ENCODE results near the gene RSPH6A.

Gene RSPH6A

GRCh38 chr19:45798995-45799517 lies 16.1 kb downstream of the RSPH6A start (continued):
- TF ChIP-seq ZNF335 (tag by site-specific recombination; conservative IDR thresholded peaks at IDR 0.05) (peak; percentile 75), ZNF664 (tag by site-specific recombination; IDR thresholded peaks at IDR 0.05) (no peak), ZNF596 (tag by site-specific recombination; IDR thresholded peaks at IDR 0.05) (no peak), ZNF513 (tag by site-specific recombination; IDR thresholded peaks at IDR 0.05) (no peak), MEIS1 (CRISPR knock-in tag; IDR thresholded peaks at IDR 0.05; ENCODE audit: borderline replicate concordance) (no peak), ZNF785 (tag by site-specific recombination; IDR thresholded peaks at IDR 0.05) (no peak), ZNF18 (tag by site-specific recombination; IDR thresholded peaks at IDR 0.05) (0 out of 2 replicates have a peak, but pooled peaks have one; percentile 52), GLI4 (tag by site-specific recombination; IDR thresholded peaks at IDR 0.05) (no peak), ZNF350 (tag by site-specific recombination; IDR thresholded peaks at IDR 0.05) (no peak), ZNF626 (tag by site-specific recombination; IDR thresholded peaks at IDR 0.05) (no peak), ZFHX2 (tag by site-specific recombination; conservative IDR thresholded peaks at IDR 0.05) (peak; percentile 99), ZNF645 (tag by site-specific recombination; IDR thresholded peaks at IDR 0.05) (no peak), ZNF518A (tag by site-specific recombination; conservative IDR thresholded peaks at IDR 0.05; ENCODE audit: low read depth) (no peak), ZNF610 (tag by site-specific recombination; IDR thresholded peaks at IDR 0.05; ENCODE audit: borderline replicate concordance) (no peak), ZNF501 (tag by site-specific recombination; IDR thresholded peaks at IDR 0.05) (no peak), ZNF19 (tag by site-specific recombination; IDR thresholded peaks at IDR 0.05; ENCODE audit: low read depth) (no peak), FEZF1 (tag by site-specific recombination; IDR thresholded peaks at IDR 0.05) (no peak), SP3 (tag by site-specific recombination; IDR thresholded peaks at IDR 0.05) (no peak), ZBTB20 (tag by site-specific recombination; IDR thresholded peaks at IDR 0.05) (peak; percentile 74; the same call in 1 of the 2 replicates), ZNF549 (tag by site-specific recombination; IDR thresholded peaks at IDR 0.05) (no peak), ZNF24 (tag by site-specific recombination; IDR thresholded peaks at IDR 0.05) (no peak), ZNF692 (tag by site-specific recombination; IDR thresholded peaks at IDR 0.05) (no peak), YY2 (tag by site-specific recombination; IDR thresholded peaks at IDR 0.05) (no peak), ZNF214 (tag by site-specific recombination; IDR thresholded peaks at IDR 0.05; ENCODE audit: borderline replicate concordance) (no peak), ZNF239 (tag by site-specific recombination; IDR thresholded peaks at IDR 0.05) (no peak), ZNF274 (IDR thresholded peaks at IDR 0.05; ENCODE audit: low read length) (no peak), ZNF274 (tag by site-specific recombination; IDR thresholded peaks at IDR 0.05; ENCODE audit: borderline replicate concordance) (no peak), ZBTB49 (tag by site-specific recombination; IDR thresholded peaks at IDR 0.05; ENCODE audit: low read depth) (no peak)

Measured in HEK293 (cell line).